ENCODE data around the gene TRPC5OS.

DNA sequence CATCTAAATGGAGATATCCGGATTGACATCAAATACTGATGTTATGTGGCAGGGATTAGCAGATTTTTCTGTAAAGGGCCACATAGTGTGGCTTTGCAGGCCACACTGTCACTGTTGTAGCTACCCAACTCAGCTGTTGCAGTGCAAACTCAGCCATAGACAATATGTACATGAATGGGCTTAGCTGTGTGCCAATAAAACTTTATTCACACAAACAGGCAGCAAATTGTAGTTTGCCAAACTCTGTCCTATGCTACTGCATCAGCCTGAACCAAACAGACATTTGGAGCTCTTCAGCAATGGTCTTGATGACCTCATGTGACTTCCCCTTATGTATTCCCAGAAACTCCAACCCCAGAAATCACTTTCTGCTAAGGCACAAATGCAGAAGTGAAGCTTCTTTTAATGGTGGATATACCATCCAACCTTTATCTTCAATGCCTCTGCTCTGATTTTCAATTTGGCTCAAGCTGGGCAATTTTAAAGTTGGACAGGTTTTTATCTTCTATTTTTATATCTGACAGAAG, 18.4 kb upstream of the TRPC5OS start:
- TF ChIP-seq, protein P1, sequence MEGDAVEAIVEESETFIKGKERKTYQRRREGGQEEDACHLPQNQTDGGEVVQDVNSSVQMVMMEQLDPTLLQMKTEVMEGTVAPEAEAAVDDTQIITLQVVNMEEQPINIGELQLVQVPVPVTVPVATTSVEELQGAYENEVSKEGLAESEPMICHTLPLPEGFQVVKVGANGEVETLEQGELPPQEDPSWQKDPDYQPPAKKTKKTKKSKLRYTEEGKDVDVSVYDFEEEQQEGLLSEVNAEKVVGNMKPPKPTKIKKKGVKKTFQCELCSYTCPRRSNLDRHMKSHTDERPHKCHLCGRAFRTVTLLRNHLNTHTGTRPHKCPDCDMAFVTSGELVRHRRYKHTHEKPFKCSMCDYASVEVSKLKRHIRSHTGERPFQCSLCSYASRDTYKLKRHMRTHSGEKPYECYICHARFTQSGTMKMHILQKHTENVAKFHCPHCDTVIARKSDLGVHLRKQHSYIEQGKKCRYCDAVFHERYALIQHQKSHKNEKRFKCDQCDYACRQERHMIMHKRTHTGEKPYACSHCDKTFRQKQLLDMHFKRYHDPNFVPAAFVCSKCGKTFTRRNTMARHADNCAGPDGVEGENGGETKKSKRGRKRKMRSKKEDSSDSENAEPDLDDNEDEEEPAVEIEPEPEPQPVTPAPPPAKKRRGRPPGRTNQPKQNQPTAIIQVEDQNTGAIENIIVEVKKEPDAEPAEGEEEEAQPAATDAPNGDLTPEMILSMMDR (IDR thresholded peaks at IDR 0.05), result no peak
- no peak for TF ChIP-seq POLR2A (IDR thresholded peaks at IDR 0.05)

Measured in body of pancreas (tissue), 4 donors.